ENCODE data around the gene C12orf57. TPM values are rescaled to one million over a fixed set of nuclear protein-coding genes. Genes with fewer than 3 reads are reported as not detected.

Gene C12orf57
- total and polyA plus RNA-seq, 2 experiments from 2014 or later, result 217 to 219 TPM

DNA sequence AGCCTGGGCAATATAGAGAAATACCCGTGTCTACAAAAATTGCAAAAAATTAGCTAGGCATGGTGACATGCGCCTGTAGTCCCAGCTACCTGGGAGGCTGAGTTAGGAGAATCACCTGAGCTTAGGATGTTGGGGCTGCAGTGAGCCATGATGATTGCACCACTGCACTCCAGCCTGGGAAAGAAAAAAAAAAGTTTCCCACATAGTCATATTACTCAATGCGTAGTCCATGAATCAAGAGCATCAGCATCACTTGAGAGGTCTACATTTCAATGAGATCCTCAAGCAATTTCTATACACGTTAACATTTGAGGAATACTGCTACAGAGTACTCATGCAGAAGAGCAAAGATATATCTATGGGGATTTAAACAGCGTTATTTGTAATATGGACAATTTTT lies 44.4 kb upstream of the C12orf57 start:
- Histone ChIP-seq H3K27ac (no peak overlapping the region), H3K36me3 (replicated peaks; ENCODE audit: insufficient read depth, low read depth) (no peaks in the 10 kb centered on the region), H3K9me2 (replicated peaks; ENCODE audit: insufficient read depth) (no peaks in the 10 kb centered on the region), H3K4me3 (no peak overlapping the region), H3K4me2 (no peak overlapping the region), H3K27me3 (no peaks in the 10 kb centered on the region), H3K79me2 (no peaks in the 10 kb centered on the region), H2AFZ (no peak overlapping the region), H4K20me1 (ENCODE audit: insufficient read depth, poor library complexity, severe bottlenecking) (no peaks in the 10 kb centered on the region), H3K4me1 (ENCODE audit: insufficient read depth) (peaks cover 8% of the 10 kb centered on the region), H3K9me3 (ENCODE audit: low read depth) (no peaks in the 10 kb centered on the region)
- WGBS (ENCODE audit: low lambda C conversion rate, missing lambda C conversion rate), result 92% methylated on average over 5 of the region's 5 CpGs
- TF ChIP-seq, protein P1, sequence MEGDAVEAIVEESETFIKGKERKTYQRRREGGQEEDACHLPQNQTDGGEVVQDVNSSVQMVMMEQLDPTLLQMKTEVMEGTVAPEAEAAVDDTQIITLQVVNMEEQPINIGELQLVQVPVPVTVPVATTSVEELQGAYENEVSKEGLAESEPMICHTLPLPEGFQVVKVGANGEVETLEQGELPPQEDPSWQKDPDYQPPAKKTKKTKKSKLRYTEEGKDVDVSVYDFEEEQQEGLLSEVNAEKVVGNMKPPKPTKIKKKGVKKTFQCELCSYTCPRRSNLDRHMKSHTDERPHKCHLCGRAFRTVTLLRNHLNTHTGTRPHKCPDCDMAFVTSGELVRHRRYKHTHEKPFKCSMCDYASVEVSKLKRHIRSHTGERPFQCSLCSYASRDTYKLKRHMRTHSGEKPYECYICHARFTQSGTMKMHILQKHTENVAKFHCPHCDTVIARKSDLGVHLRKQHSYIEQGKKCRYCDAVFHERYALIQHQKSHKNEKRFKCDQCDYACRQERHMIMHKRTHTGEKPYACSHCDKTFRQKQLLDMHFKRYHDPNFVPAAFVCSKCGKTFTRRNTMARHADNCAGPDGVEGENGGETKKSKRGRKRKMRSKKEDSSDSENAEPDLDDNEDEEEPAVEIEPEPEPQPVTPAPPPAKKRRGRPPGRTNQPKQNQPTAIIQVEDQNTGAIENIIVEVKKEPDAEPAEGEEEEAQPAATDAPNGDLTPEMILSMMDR (IDR thresholded peaks at IDR 0.05; ENCODE audit: poor library complexity), result no peak
- TF ChIP-seq EZH2phosphoT487 (IDR thresholded peaks at IDR 0.05; ENCODE audit: low read depth, severe bottlenecking, unreplicated experiment) (no peak), EZH2 (IDR thresholded peaks at IDR 0.05; ENCODE audit: borderline replicate concordance) (no peak)
- DNase-seq (ENCODE audit: low spot score), result no peak

DNA sequence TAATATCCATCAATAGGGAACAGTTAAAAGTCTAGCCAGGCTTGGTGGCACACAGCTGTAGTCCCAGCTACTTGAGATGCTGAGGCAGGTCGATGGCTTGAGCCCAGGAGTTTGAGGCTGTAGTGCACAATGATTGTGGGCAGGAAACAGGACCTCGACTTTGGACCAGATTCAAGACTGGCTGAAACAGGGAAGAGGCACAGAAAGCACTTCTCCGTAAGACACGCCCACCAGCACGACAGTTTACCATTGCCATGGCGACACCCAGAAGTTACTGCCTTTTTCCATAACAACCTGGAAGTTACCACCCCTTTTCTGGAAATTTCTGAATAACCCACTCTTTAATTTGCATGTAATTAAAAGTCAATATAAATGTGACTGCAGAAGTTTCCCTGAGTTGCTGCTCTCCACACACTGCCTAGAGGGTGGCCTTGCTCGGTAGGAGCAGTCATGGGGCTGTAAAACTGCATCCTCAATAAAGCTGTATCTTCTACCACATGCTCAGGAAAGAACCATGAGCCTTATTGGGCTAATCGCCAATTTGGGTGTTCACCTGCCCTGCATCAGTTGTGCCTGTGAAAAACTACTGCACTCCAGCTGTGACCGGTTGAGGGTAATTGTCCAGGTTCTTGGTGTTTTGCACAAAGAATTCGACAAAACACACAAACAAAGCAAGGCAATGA lies 43.8 kb upstream of the C12orf57 start:
- WGBS (ENCODE audit: low lambda C conversion rate, missing lambda C conversion rate), result 79% methylated on average over 10 of the region's 10 CpGs
- Histone ChIP-seq H4K20me1 (ENCODE audit: insufficient read depth, poor library complexity, severe bottlenecking) (no peaks in the 10 kb centered on the region), H3K4me2 (no peak overlapping the region), H3K79me2 (no peaks in the 10 kb centered on the region), H3K27me3 (no peaks in the 10 kb centered on the region), H2AFZ (no peak overlapping the region), H3K36me3 (replicated peaks; ENCODE audit: insufficient read depth, low read depth) (no peaks in the 10 kb centered on the region), H3K4me3 (no peak overlapping the region), H3K27ac (no peak overlapping the region), H3K4me1 (ENCODE audit: insufficient read depth) (peaks cover 8% of the 10 kb centered on the region), H3K9me2 (replicated peaks; ENCODE audit: insufficient read depth) (no peaks in the 10 kb centered on the region), H3K9me3 (ENCODE audit: low read depth) (no peaks in the 10 kb centered on the region)
- no peak for DNase-seq (ENCODE audit: low spot score)
- TF ChIP-seq, protein P1 (IDR thresholded peaks at IDR 0.05; ENCODE audit: poor library complexity), result no peak
- TF ChIP-seq EZH2phosphoT487 (IDR thresholded peaks at IDR 0.05; ENCODE audit: low read depth, severe bottlenecking, unreplicated experiment) (no peak), EZH2 (IDR thresholded peaks at IDR 0.05; ENCODE audit: borderline replicate concordance) (no peak)

DNA sequence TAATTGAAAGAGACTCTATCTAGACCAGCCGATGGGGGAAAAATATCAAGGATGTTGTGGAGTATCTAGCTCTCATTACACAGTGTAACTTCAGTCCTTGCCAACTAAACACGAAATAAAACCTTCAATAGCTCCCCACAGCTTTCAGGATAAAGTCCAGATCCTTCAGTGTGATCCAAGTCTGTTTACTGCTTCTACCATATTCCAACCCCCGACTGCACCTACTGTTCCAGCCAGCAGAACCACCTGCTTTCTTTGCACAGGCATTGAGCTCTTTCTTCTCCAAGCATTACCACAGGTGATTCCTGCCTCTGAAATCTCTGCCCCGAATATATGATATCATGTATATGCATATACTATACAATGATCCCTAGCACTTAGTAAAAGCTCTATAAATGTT lies 41.4 kb upstream of the C12orf57 start:
- DNase-seq (ENCODE audit: low spot score), result no peak
- no peaks in the 10 kb centered on the region for H4K20me1 ChIP-seq (ENCODE audit: insufficient read depth, poor library complexity, severe bottlenecking)
- peaks cover 8% of the 10 kb centered on the region for H3K4me1 ChIP-seq (ENCODE audit: insufficient read depth)
- no peak overlapping the region for H3K4me3 ChIP-seq
- no peak for TF ChIP-seq EZH2 (IDR thresholded peaks at IDR 0.05; ENCODE audit: borderline replicate concordance)
- no peak for TF ChIP-seq EZH2phosphoT487 (IDR thresholded peaks at IDR 0.05; ENCODE audit: low read depth, severe bottlenecking, unreplicated experiment)
- TF ChIP-seq, protein P1 (IDR thresholded peaks at IDR 0.05; ENCODE audit: poor library complexity), result no peak
- WGBS (ENCODE audit: low lambda C conversion rate, missing lambda C conversion rate), result 70% methylated on average over 4 of the region's 4 CpGs
- H3K27me3 ChIP-seq, result no peaks in the 10 kb centered on the region
- H3K79me2 ChIP-seq, result no peaks in the 10 kb centered on the region
- H3K9me3 ChIP-seq (ENCODE audit: low read depth), result no peaks in the 10 kb centered on the region
- no peak overlapping the region for H2AFZ ChIP-seq
- H3K4me2 ChIP-seq, result no peak overlapping the region
- H3K9me2 ChIP-seq (replicated peaks; ENCODE audit: insufficient read depth), result no peaks in the 10 kb centered on the region
- no peaks in the 10 kb centered on the region for H3K36me3 ChIP-seq (replicated peaks; ENCODE audit: insufficient read depth, low read depth)
- no peak overlapping the region for H3K27ac ChIP-seq

Measured in hepatocyte (in vitro differentiated cells).